Measurements from ENCODE around the gene SIPA1.
"Not testable (repeated sequence)": the region's sequence is repeated elsewhere in the genome, so short reads cannot be mapped to it uniquely, and the experiment has no call there.

The SIPA1 gene

GRCh38 chr11:65655570-65656332 lies 17.9 kb downstream of the SIPA1 start:
- Histone ChIP-seq H3K4me3 (ENCODE audit: severe bottlenecking) (no peak overlapping the region), H3K27ac (ENCODE audit: poor library complexity, severe bottlenecking) (no peak overlapping the region), H3K9me3 (ENCODE audit: severe bottlenecking) (no peaks in the 10 kb centered on the region), H3K4me1 (ENCODE audit: insufficient read depth, poor library complexity, severe bottlenecking) (peaks cover 17% of the 10 kb centered on the region), H3K27me3 (ENCODE audit: insufficient read depth, poor library complexity, severe bottlenecking) (no peaks in the 10 kb centered on the region), H3K36me3 (ENCODE audit: low read depth) (peaks cover 64% of the 10 kb centered on the region)
- DNase-seq (ENCODE audit: low spot score) (no peak), ATAC-seq (ENCODE audit: low read depth) (no peak)
- TF ChIP-seq CTCF (IDR thresholded peaks at IDR 0.05; ENCODE audit: poor library complexity, severe bottlenecking): no peak

- Histone ChIP-seq H3K4me1 (ENCODE audit: insufficient read depth, poor library complexity, severe bottlenecking) (peaks cover 7% of the 10 kb centered on the region), H3K9me3 (ENCODE audit: severe bottlenecking) (no peaks in the 10 kb centered on the region)
Measured at GRCh38 chr11:65657426-65657825, 19.5 kb downstream of the SIPA1 start.

GRCh38 chr11:65658174-65659021 lies 20.5 kb downstream of the SIPA1 start:
- no peak for TF ChIP-seq CTCF (IDR thresholded peaks at IDR 0.05; ENCODE audit: poor library complexity, severe bottlenecking)
- Histone ChIP-seq H3K27ac (ENCODE audit: poor library complexity, severe bottlenecking) (no peak overlapping the region), H3K27me3 (ENCODE audit: insufficient read depth, poor library complexity, severe bottlenecking) (no peaks in the 10 kb centered on the region), H3K4me1 (ENCODE audit: insufficient read depth, poor library complexity, severe bottlenecking) (peaks cover 3% of the 10 kb centered on the region), H3K9me3 (ENCODE audit: severe bottlenecking) (no peaks in the 10 kb centered on the region), H3K36me3 (ENCODE audit: low read depth) (peaks cover 72% of the 10 kb centered on the region), H3K4me3 (ENCODE audit: severe bottlenecking) (no peak overlapping the region)
- ATAC-seq (ENCODE audit: low read depth) (no peak), DNase-seq (ENCODE audit: low spot score) (no peak)

More at GRCh38 chr11:65657426-65657825, 19.5 kb downstream of the SIPA1 start:
- ATAC-seq (ENCODE audit: low read depth) (no peak), DNase-seq (ENCODE audit: low spot score) (no peak)
- TF ChIP-seq CTCF (IDR thresholded peaks at IDR 0.05; ENCODE audit: poor library complexity, severe bottlenecking): no peak
- no peak overlapping the region for H3K27ac ChIP-seq (ENCODE audit: poor library complexity, severe bottlenecking)
- H3K4me3 ChIP-seq (ENCODE audit: severe bottlenecking): no peak overlapping the region
- H3K36me3 ChIP-seq (ENCODE audit: low read depth): peaks cover 74% of the 10 kb centered on the region
- H3K27me3 ChIP-seq (ENCODE audit: insufficient read depth, poor library complexity, severe bottlenecking): no peaks in the 10 kb centered on the region

- H3K27ac ChIP-seq (ENCODE audit: poor library complexity, severe bottlenecking): no peak overlapping the region
- DNase-seq (ENCODE audit: low spot score): no peak
- no peak for TF ChIP-seq CTCF (IDR thresholded peaks at IDR 0.05; ENCODE audit: poor library complexity, severe bottlenecking)
Measured at GRCh38 chr11:65660038-65660437, 22.1 kb downstream of the SIPA1 start.

GRCh38 chr11:65660908-65661307 lies 23.0 kb downstream of the SIPA1 start:
- H3K4me3 ChIP-seq (ENCODE audit: severe bottlenecking); H3K4me1 ChIP-seq (ENCODE audit: insufficient read depth, poor library complexity, severe bottlenecking); H3K27me3 ChIP-seq (ENCODE audit: insufficient read depth, poor library complexity, severe bottlenecking); ATAC-seq (ENCODE audit: low read depth); DNase-seq (ENCODE audit: low spot score); H3K9me3 ChIP-seq (ENCODE audit: severe bottlenecking); H3K27ac ChIP-seq (ENCODE audit: poor library complexity, severe bottlenecking): not testable (repeated sequence)
- peaks cover 58% of the 10 kb centered on the region for H3K36me3 ChIP-seq (ENCODE audit: low read depth)

More at GRCh38 chr11:65660038-65660437, 22.1 kb downstream of the SIPA1 start:
- H3K4me3 ChIP-seq (ENCODE audit: severe bottlenecking): no peak overlapping the region
- peaks cover 66% of the 10 kb centered on the region for H3K36me3 ChIP-seq (ENCODE audit: low read depth)
- no peaks in the 10 kb centered on the region for H3K27me3 ChIP-seq (ENCODE audit: insufficient read depth, poor library complexity, severe bottlenecking)
- H3K9me3 ChIP-seq (ENCODE audit: severe bottlenecking): no peaks in the 10 kb centered on the region
- ATAC-seq (ENCODE audit: low read depth): no peak
- peaks cover 8% of the 10 kb centered on the region for H3K4me1 ChIP-seq (ENCODE audit: insufficient read depth, poor library complexity, severe bottlenecking)

All from RWPE2 (cell line).